Ectodermal cell (in vitro differentiated cells): ENCODE measurements around the gene JADE1.

Experiments used
- H3K27ac ChIP-seq: 2 replicates; pipeline ENCODE4 v1.7.0; 2013; ENCODE audit warnings: mild to moderate bottlenecking, low read depth, low read length; ENCODE audit not compliant: insufficient read depth, poor library complexity, severe bottlenecking
- H3K27me3 ChIP-seq: 2 replicates; pipeline ENCODE4 v1.7.0; 2013; ENCODE audit warnings: mild to moderate bottlenecking, low read length; ENCODE audit not compliant: insufficient read depth, control insufficient read depth, poor library complexity, severe bottlenecking
- H3K36me3 ChIP-seq: one replicate; pipeline ENCODE4 v1.7.0; 2013; ENCODE audit warnings: low read length; ENCODE audit not compliant: control insufficient read depth, insufficient read depth
- H3K4me1 ChIP-seq: one replicate; pipeline ENCODE4 v1.7.0; 2013; ENCODE audit warnings: low read length; ENCODE audit not compliant: control insufficient read depth, insufficient read depth
- H3K4me3 ChIP-seq: 2 replicates; pipeline ENCODE4 v1.7.0; 2013; ENCODE audit warnings: low read depth, low read length, control low read depth; ENCODE audit not compliant: insufficient read depth
- H3K9me3 ChIP-seq: 2 replicates; pipeline ENCODE4 v1.7.0; 2013; ENCODE audit warnings: mild to moderate bottlenecking, low read length, moderate library complexity; ENCODE audit not compliant: control insufficient read depth
- WGBS, 2 experiments: methylation state at CpG; one replicate each; pipeline ENCODE4 v1.1.7; 2013; ENCODE audit warnings: missing lambda C conversion rate in 2 of 2; 5-methylcytosine and 5-hydroxymethylcytosine counted together

The JADE1 gene

GRCh38 chr4:128859887-128860677 lies 50.6 kb downstream of the JADE1 start:
- Histone ChIP-seq H3K4me3 (no peak overlapping the region), H3K36me3 (peaks cover 53% of the 10 kb centered on the region), H3K4me1 (peaks cover 9% of the 10 kb centered on the region), H3K27me3 (no peaks in the 10 kb centered on the region), H3K9me3 (no peaks in the 10 kb centered on the region), H3K27ac (no peak overlapping the region)
- 93 to 96% methylated on average over 6 of the region's 6 CpGs for WGBS, 2 experiments

- Histone ChIP-seq H3K9me3 (no peaks in the 10 kb centered on the region), H3K36me3 (peaks cover 46% of the 10 kb centered on the region), H3K27me3 (no peaks in the 10 kb centered on the region), H3K4me3 (no peak overlapping the region), H3K27ac (no peak overlapping the region), H3K4me1 (peaks cover 9% of the 10 kb centered on the region)
- WGBS, 2 experiments = 95 to 98% methylated on average over 13 of the region's 13 CpGs
These were observed 52.5 kb downstream of the JADE1 start for GRCh38 chr4:128861856-128862518.

- WGBS, 2 experiments = 76 to 82% methylated on average over 14 of the region's 14 CpGs
- Histone ChIP-seq H3K27ac (peak overlapping the region; percentile 11), H3K9me3 (no peaks in the 10 kb centered on the region), H3K27me3 (no peaks in the 10 kb centered on the region), H3K4me1 (peaks cover 9% of the 10 kb centered on the region), H3K36me3 (peaks cover 44% of the 10 kb centered on the region), H3K4me3 (no peak overlapping the region)
These were observed 53.3 kb downstream of the JADE1 start for GRCh38 chr4:128862608-128863311.

GRCh38 chr4:128863312-128864075 lies 54.0 kb downstream of the JADE1 start:
- no peak overlapping the region for H3K27ac ChIP-seq
- no peaks in the 10 kb centered on the region for H3K9me3 ChIP-seq
- H3K27me3 ChIP-seq = no peaks in the 10 kb centered on the region
- H3K4me3 ChIP-seq = no peak overlapping the region
- peaks cover 46% of the 10 kb centered on the region for H3K36me3 ChIP-seq
- WGBS, 2 experiments = 59 to 62% methylated on average over 9 to 10 of the region's 10 CpGs
- H3K4me1 ChIP-seq = peaks cover 9% of the 10 kb centered on the region

- no peaks in the 10 kb centered on the region for H3K27me3 ChIP-seq
- H3K4me3 ChIP-seq = no peak overlapping the region
- peaks cover 42% of the 10 kb centered on the region for H3K36me3 ChIP-seq
- no peak overlapping the region for H3K27ac ChIP-seq
- H3K9me3 ChIP-seq = no peaks in the 10 kb centered on the region
- peaks cover 6% of the 10 kb centered on the region for H3K4me1 ChIP-seq
- WGBS, 2 experiments = 91 to 96% methylated on average over 2 of the region's 2 CpGs
These were observed 55.6 kb downstream of the JADE1 start for GRCh38 chr4:128865132-128865531.

GRCh38 chr4:128866269-128866668 lies 56.8 kb downstream of the JADE1 start:
- 93 to 96% methylated on average over 2 of the region's 2 CpGs for WGBS, 2 experiments
- Histone ChIP-seq H3K4me1 (peaks cover 6% of the 10 kb centered on the region), H3K27ac (no peak overlapping the region), H3K9me3 (no peaks in the 10 kb centered on the region), H3K36me3 (peaks cover 44% of the 10 kb centered on the region), H3K4me3 (no peak overlapping the region), H3K27me3 (no peaks in the 10 kb centered on the region)

- H3K36me3 ChIP-seq = peaks cover 42% of the 10 kb centered on the region
- 91 to 92% methylated on average over 1 of the region's 1 CpG for WGBS, 2 experiments
- no peaks in the 10 kb centered on the region for H3K9me3 ChIP-seq
- peaks cover 6% of the 10 kb centered on the region for H3K4me1 ChIP-seq
- no peak overlapping the region for H3K27ac ChIP-seq
- no peak overlapping the region for H3K4me3 ChIP-seq
- no peaks in the 10 kb centered on the region for H3K27me3 ChIP-seq
These were observed 57.2 kb downstream of the JADE1 start for GRCh38 chr4:128866691-128867090.

GRCh38 chr4:128868758-128869157 lies 59.3 kb downstream of the JADE1 start:
- Histone ChIP-seq H3K27ac (no peak overlapping the region), H3K4me3 (no peak overlapping the region), H3K27me3 (no peaks in the 10 kb centered on the region), H3K36me3 (peaks cover 38% of the 10 kb centered on the region), H3K9me3 (no peaks in the 10 kb centered on the region), H3K4me1 (no peaks in the 10 kb centered on the region)
- 96 to 99% methylated on average over 3 of the region's 3 CpGs for WGBS, 2 experiments

- no peaks in the 10 kb centered on the region for H3K27me3 ChIP-seq
- peaks cover 35% of the 10 kb centered on the region for H3K36me3 ChIP-seq
- no peaks in the 10 kb centered on the region for H3K9me3 ChIP-seq
- no peak overlapping the region for H3K4me3 ChIP-seq
- H3K27ac ChIP-seq = no peak overlapping the region
- H3K4me1 ChIP-seq = no peaks in the 10 kb centered on the region
- WGBS, 2 experiments = 86 to 91% methylated on average over 2 of the region's 2 CpGs
These were observed 60.4 kb downstream of the JADE1 start for GRCh38 chr4:128869776-128870509.
